GM10266 (cell line): Measurements from ENCODE around the gene MYO3B.

Experiments
- DNase-seq: peaks from one replicate; pipeline ENCODE4 v3.0.0; 2012; ENCODE audit errors: extremely low spot score
- TF ChIP-seq, protein P1 (sequence below): IDR thresholded peaks from 2 replicates; pipeline ENCODE4 v1.5.1; 2012; ENCODE audit warnings: mild to moderate bottlenecking, low read depth; ENCODE audit not compliant: control insufficient read depth, insufficient read depth; ENCODE audit errors: missing control alignments

The MYO3B gene, protein sequence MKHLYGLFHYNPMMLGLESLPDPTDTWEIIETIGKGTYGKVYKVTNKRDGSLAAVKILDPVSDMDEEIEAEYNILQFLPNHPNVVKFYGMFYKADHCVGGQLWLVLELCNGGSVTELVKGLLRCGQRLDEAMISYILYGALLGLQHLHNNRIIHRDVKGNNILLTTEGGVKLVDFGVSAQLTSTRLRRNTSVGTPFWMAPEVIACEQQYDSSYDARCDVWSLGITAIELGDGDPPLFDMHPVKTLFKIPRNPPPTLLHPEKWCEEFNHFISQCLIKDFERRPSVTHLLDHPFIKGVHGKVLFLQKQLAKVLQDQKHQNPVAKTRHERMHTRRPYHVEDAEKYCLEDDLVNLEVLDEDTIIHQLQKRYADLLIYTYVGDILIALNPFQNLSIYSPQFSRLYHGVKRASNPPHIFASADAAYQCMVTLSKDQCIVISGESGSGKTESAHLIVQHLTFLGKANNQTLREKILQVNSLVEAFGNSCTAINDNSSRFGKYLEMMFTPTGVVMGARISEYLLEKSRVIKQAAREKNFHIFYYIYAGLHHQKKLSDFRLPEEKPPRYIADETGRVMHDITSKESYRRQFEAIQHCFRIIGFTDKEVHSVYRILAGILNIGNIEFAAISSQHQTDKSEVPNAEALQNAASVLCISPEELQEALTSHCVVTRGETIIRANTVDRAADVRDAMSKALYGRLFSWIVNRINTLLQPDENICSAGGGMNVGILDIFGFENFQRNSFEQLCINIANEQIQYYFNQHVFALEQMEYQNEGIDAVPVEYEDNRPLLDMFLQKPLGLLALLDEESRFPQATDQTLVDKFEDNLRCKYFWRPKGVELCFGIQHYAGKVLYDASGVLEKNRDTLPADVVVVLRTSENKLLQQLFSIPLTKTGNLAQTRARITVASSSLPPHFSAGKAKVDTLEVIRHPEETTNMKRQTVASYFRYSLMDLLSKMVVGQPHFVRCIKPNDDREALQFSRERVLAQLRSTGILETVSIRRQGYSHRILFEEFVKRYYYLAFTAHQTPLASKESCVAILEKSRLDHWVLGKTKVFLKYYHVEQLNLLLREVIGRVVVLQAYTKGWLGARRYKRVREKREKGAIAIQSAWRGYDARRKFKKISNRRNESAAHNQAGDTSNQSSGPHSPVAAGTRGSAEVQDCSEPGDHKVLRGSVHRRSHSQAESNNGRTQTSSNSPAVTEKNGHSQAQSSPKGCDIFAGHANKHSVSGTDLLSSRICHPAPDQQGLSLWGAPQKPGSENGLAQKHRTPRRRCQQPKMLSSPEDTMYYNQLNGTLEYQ (N-terminal part only)

DNA sequence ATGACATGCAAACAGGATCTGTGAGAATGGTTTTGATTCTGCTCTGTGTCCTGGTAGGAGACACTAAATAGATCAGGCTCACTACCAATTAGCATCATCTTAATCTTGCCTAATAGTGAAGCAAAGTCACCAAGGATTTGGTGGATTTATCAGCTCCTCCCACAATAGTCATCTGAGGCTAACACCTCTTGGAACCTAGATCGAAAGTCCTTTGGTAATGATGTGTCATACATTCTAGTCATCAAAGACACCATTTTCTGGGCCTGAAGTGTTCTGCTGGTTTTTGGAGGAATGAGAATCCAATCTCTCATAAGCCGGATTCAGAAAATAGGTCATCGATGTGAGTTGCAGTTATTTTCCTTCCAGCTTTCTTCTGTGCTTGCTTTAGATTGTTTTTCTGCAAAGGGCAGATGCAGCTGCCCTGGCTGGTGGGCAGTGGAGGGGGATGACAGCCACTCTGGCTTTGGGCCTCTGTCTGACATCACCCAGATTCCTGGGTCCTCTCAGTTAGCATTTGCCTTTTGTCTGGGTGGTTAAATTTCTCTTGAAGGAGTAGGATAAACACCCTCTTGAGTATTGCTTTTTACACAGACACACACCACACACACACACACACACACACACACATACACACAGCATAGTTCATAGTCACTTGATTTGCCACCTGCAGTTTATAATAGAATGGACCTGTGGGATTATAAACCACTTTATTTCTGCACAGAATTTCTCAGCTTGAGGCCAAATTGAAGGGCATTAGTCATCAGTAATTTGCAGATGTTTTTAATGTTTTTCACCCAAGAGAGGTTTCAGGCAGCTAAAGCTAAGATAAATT is at the start of gene MYO3B:
Gene MYO3B, plus strand, starts transcription at position 198 of the 832 bp plus-strand sequence. Its CDS starts 141 bp downstream, at position 339.
- DNase-seq = no peak
- TF ChIP-seq, protein P1, sequence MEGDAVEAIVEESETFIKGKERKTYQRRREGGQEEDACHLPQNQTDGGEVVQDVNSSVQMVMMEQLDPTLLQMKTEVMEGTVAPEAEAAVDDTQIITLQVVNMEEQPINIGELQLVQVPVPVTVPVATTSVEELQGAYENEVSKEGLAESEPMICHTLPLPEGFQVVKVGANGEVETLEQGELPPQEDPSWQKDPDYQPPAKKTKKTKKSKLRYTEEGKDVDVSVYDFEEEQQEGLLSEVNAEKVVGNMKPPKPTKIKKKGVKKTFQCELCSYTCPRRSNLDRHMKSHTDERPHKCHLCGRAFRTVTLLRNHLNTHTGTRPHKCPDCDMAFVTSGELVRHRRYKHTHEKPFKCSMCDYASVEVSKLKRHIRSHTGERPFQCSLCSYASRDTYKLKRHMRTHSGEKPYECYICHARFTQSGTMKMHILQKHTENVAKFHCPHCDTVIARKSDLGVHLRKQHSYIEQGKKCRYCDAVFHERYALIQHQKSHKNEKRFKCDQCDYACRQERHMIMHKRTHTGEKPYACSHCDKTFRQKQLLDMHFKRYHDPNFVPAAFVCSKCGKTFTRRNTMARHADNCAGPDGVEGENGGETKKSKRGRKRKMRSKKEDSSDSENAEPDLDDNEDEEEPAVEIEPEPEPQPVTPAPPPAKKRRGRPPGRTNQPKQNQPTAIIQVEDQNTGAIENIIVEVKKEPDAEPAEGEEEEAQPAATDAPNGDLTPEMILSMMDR = no peak

DNA sequence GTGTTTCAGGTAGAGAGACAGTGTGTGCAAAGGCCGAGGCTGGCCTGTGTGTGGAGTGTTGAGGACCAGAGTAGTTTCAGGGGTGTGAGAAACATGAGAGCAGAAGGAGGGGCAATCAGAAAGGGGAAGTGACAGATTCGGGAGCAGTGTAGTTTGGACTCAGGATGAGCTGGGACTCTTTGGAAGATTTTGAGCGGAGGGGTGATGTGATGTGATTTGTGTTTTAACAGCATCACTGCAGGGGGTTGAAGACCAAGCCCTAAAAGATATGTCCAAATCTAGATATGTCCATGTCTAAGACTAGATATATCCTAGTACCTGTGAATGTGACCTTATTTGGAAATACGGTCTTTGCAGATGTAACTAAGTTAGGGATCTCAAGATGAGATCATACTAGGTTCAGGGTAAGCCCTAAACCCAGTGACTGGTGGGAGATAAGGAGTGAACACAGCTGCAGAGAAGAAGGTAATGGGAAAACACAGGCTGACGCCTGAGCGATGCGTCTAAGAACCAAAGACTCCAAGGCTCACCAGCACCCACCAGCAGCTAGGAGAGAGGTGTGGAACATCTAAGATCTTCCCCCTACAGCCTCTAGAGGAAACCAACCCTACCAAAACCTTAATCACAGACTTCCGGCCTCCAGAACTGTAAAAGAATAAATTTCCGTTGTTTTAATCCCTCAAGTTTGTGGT is 38.5 kb upstream of the MYO3B start:
- TF ChIP-seq, protein P1 = no peak
- no peak for DNase-seq

DNA sequence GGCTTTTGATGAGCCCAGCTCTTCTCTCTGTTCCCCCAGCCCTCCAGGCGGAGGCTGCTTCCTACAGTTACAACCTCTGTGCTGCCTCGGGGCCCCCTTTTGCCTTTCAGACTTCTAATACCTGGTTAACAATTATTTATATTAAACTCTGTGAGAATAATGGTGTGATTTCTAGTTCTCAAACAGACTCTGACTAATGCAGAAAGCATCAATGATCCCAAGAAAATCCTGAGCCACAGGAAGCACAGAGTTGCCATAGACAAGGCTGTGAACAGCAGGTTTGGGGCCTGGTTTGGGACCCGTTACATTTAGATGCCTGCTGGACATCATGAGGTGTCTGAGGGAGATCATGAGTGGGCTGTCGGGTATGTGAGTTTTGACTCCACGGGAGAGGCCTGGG is 37.4 kb upstream of the MYO3B start:
- TF ChIP-seq, protein P1 = no peak
- no peak for DNase-seq

DNA sequence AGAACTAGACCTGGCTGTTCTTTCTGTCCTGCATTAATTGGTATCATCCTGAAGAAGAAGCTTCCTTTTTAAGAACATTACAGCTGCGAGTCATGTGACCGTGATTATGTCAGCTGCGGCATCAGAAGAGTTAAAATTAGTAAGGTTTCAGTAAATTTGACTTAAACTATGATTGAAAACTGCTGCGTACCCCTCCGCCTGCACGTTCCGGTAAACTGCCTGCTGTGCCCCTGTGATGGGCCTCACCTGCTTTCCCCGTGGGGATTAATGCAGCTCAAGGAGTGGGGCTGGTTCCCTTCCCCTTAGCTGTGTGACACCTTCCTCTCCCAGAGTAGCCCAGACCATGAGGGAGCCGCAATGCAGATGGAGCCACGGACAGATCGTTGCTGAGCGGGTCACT is 36.1 kb upstream of the MYO3B start:
- TF ChIP-seq, protein P1 = no peak
- DNase-seq = no peak

DNA sequence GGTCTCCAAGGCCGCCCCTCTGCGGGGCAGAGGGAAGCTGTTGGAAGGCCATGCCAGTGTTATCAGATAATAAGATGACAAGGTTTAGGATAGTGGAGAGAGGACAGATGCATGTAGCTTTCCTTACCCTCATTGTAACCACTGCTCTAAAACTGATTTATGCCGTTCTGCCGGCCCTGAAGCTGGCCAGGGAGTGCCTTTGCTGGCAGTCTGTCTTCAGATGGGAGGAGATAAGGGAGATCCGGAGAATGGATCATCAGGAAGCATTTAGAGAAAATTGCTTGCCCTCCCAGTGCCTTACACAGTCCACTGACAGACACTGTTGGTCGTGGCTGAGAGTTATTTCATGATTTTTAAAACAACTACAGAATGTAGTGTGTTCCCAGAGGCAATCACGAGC is 35.4 kb upstream of the MYO3B start:
- DNase-seq = no peak

More for the DNA sequence above, 35.4 kb upstream of the MYO3B start:
- TF ChIP-seq, protein P1 = no peak
